Endothelial cell of umbilical vein (primary cell): ENCODE data around the gene NSMCE1.

ENCODE experiments used
- EZH2 ChIP-seq: IDR thresholded peaks from 2 replicates; pipeline ENCODE4 v1.6.1; 2012; ENCODE audit warnings: borderline replicate concordance, low read depth, mild to moderate bottlenecking, moderate library complexity, low read length, inconsistent platforms; ENCODE audit not compliant: severe bottlenecking
- GATA2 ChIP-seq: IDR thresholded peaks from 2 replicates; pipeline ENCODE4 v1.7.0; 2011; ENCODE audit warnings: low read depth, mild to moderate bottlenecking, moderate library complexity, mixed read lengths, low read length; ENCODE audit not compliant: insufficient read length, insufficient read depth
- JUN ChIP-seq: IDR thresholded peaks from 2 replicates; pipeline ENCODE4 v1.6.1; 2011; ENCODE audit warnings: borderline replicate concordance, low read depth; ENCODE audit not compliant: insufficient read length, insufficient read depth
- MYC ChIP-seq: IDR thresholded peaks from one replicate; pipeline ENCODE4 v1.6.1; 2011; ENCODE audit warnings: mild to moderate bottlenecking, low read depth, low read length
- POLR2A ChIP-seq: IDR thresholded peaks from 2 replicates; pipeline ENCODE4 v1.6.1; 2012; ENCODE audit warnings: low read depth, mild to moderate bottlenecking, control low read depth, low read length
- POLR2AphosphoS5 ChIP-seq: IDR thresholded peaks from 2 replicates; pipeline ENCODE4 v1.6.1; 2012; ENCODE audit warnings: low read depth, mild to moderate bottlenecking, control low read depth, low read length, moderate library complexity; ENCODE audit not compliant: insufficient read depth
- TF ChIP-seq, protein P1 (sequence below), 2 donors: IDR thresholded peaks; 1 replicate in 1 of 2; 2 replicates in 1 of 2; pipeline ENCODE4 v1.5.1; 2011; ENCODE audit warnings: low read length in 2 of 2, mild to moderate bottlenecking in 2 of 2, moderate library complexity in 2 of 2, control low read depth in 1 of 2, inconsistent platforms in 1 of 2, low read depth in 1 of 2; ENCODE audit not compliant: insufficient read depth in 1 of 2; ENCODE audit errors: extremely low read depth in 1 of 2
- TF ChIP-seq, protein P2 (sequence below): IDR thresholded peaks from 2 replicates; pipeline ENCODE4 v1.6.1; 2011; ENCODE audit not compliant: insufficient read depth, insufficient read length

DNA sequence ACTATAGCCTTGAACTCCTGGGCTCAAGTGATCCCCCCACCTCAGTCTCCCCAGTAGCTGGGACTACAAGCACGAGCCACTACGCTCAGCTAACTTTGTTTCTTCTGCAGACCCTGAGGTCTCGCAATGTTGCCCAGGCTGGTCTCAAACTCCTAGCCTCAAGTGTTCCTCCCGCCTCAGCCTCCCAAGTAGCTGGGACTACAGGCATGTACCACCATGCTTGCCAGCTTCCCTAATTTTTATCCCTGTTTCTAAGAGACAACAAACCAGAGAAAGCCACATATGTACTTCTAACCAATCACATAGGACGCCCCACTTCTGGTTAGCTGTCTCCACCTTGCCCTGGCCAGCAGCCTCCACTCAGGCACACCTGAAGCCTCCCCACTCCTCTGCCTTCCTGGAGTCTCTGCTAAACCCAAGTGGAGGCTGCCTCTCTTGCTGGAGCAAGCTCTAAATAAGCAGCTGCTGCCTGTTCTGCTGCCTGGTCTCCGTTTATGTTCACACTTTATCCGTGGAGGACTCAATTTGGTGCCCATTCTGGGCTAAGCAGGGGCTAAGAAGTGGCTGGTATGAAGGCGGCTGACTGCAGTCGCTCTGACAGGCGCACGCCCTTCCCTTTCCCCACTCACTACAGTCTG lies 24.7 kb downstream of the NSMCE1 start:
- TF ChIP-seq, protein P1, sequence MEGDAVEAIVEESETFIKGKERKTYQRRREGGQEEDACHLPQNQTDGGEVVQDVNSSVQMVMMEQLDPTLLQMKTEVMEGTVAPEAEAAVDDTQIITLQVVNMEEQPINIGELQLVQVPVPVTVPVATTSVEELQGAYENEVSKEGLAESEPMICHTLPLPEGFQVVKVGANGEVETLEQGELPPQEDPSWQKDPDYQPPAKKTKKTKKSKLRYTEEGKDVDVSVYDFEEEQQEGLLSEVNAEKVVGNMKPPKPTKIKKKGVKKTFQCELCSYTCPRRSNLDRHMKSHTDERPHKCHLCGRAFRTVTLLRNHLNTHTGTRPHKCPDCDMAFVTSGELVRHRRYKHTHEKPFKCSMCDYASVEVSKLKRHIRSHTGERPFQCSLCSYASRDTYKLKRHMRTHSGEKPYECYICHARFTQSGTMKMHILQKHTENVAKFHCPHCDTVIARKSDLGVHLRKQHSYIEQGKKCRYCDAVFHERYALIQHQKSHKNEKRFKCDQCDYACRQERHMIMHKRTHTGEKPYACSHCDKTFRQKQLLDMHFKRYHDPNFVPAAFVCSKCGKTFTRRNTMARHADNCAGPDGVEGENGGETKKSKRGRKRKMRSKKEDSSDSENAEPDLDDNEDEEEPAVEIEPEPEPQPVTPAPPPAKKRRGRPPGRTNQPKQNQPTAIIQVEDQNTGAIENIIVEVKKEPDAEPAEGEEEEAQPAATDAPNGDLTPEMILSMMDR (IDR thresholded peaks at IDR 0.05; ENCODE audit: extremely low read depth in 1 of 2, insufficient read depth in 1 of 2, low read depth in 1 of 2, low read length in 2 of 2), result no peak
- TF ChIP-seq POLR2A (no peak), JUN (no peak), POLR2AphosphoS5 (no peak), EZH2 (no peak), MYC (no peak), GATA2 (no peak)
- TF ChIP-seq, protein P2, sequence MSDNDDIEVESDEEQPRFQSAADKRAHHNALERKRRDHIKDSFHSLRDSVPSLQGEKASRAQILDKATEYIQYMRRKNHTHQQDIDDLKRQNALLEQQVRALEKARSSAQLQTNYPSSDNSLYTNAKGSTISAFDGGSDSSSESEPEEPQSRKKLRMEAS, result no peak
